Neuron (in vitro differentiated cells): ENCODE data around the gene RPS17.
"Not testable (repeated sequence)": the region's sequence is repeated elsewhere in the genome, so short reads cannot be mapped to it uniquely, and the experiment has no call there.

ENCODE experiments used
- H2AFZ ChIP-seq: one replicate; pipeline ENCODE4 v1.6.1; 2013; ENCODE audit warnings: low read depth, mild to moderate bottlenecking, inconsistent platforms, low read length, moderate library complexity
- H3K27me3 ChIP-seq: one replicate; pipeline ENCODE4 v1.6.1; 2013; ENCODE audit warnings: low read length; ENCODE audit not compliant: insufficient read depth
- H3K36me3 ChIP-seq: one replicate; pipeline ENCODE4 v1.6.1; 2013; ENCODE audit warnings: low read length; ENCODE audit not compliant: insufficient read depth
- H3K4me1 ChIP-seq: one replicate; pipeline ENCODE4 v1.6.1; 2013; ENCODE audit warnings: low read length; ENCODE audit not compliant: insufficient read depth
- H3K4me3 ChIP-seq: 2 replicates; pipeline ENCODE4 v1.5.1; 2013; ENCODE audit warnings: mild to moderate bottlenecking, low read length, moderate library complexity
- H3K9me3 ChIP-seq: one replicate; pipeline ENCODE4 v1.6.1; 2013; ENCODE audit warnings: low read length

RPS17 gene

GRCh38 chr15:82539691-82540054 is 584 bp downstream of the RPS17 start:
- H3K4me3 ChIP-seq, result peak overlapping the region; percentile 99
- no peaks in the 10 kb centered on the region for H3K27me3 ChIP-seq
- H3K4me1 ChIP-seq, result peaks cover 40% of the 10 kb centered on the region
- peaks cover 36% of the 10 kb centered on the region for H3K36me3 ChIP-seq
- no peaks in the 10 kb centered on the region for H3K9me3 ChIP-seq
- peak overlapping the region; percentile 40 for H2AFZ ChIP-seq

- peak overlapping the region; percentile 99 for H3K4me3 ChIP-seq
- peaks cover 41% of the 10 kb centered on the region for H3K36me3 ChIP-seq
- H3K9me3 ChIP-seq, result no peaks in the 10 kb centered on the region
- H2AFZ ChIP-seq, result no peak overlapping the region
- peaks cover 35% of the 10 kb centered on the region for H3K4me1 ChIP-seq
- no peaks in the 10 kb centered on the region for H3K27me3 ChIP-seq
These were observed 1.1 kb downstream of the RPS17 start for GRCh38 chr15:82538961-82539690.

- H3K9me3 ChIP-seq, result no peaks in the 10 kb centered on the region
- H3K4me1 ChIP-seq, result peaks cover 18% of the 10 kb centered on the region
- H2AFZ ChIP-seq, result no peak overlapping the region
- peaks cover 44% of the 10 kb centered on the region for H3K36me3 ChIP-seq
- H3K27me3 ChIP-seq, result no peaks in the 10 kb centered on the region
- H3K4me3 ChIP-seq, result no peak overlapping the region
These were observed 2.8 kb downstream of the RPS17 start for GRCh38 chr15:82537351-82537908.

- no peaks in the 10 kb centered on the region for H3K27me3 ChIP-seq
- H3K9me3 ChIP-seq, result no peaks in the 10 kb centered on the region
- H2AFZ ChIP-seq, result no peak overlapping the region
- H3K36me3 ChIP-seq, result peaks cover 44% of the 10 kb centered on the region
- peaks cover 17% of the 10 kb centered on the region for H3K4me1 ChIP-seq
- H3K4me3 ChIP-seq, result no peak overlapping the region
These were observed 3.6 kb downstream of the RPS17 start for GRCh38 chr15:82536409-82537350.

- Histone ChIP-seq H3K4me1 (peaks cover 12% of the 10 kb centered on the region), H2AFZ (no peak overlapping the region), H3K4me3 (no peak overlapping the region), H3K36me3 (peaks cover 44% of the 10 kb centered on the region), H3K27me3 (no peaks in the 10 kb centered on the region), H3K9me3 (no peaks in the 10 kb centered on the region)
These were observed 4.5 kb downstream of the RPS17 start for GRCh38 chr15:82535566-82536408.

GRCh38 chr15:82535151-82535550 is 5.1 kb downstream of the RPS17 start:
- not testable (repeated sequence) for H2AFZ ChIP-seq, H3K4me3 ChIP-seq, H3K9me3 ChIP-seq, H3K27me3 ChIP-seq
- peaks cover 44% of the 10 kb centered on the region for H3K36me3 ChIP-seq
- peaks cover 12% of the 10 kb centered on the region for H3K4me1 ChIP-seq

- H3K27me3 ChIP-seq, H3K9me3 ChIP-seq, H2AFZ ChIP-seq, H3K4me3 ChIP-seq: not testable (repeated sequence)
- peaks cover 12% of the 10 kb centered on the region for H3K4me1 ChIP-seq
- peaks cover 44% of the 10 kb centered on the region for H3K36me3 ChIP-seq
These were observed 5.8 kb downstream of the RPS17 start for GRCh38 chr15:82534457-82534861.

- Histone ChIP-seq H3K4me3 (no peak overlapping the region), H3K4me1 (peaks cover 6% of the 10 kb centered on the region), H2AFZ (no peak overlapping the region), H3K9me3 (no peaks in the 10 kb centered on the region), H3K36me3 (peaks cover 41% of the 10 kb centered on the region), H3K27me3 (no peaks in the 10 kb centered on the region)
These were observed 6.5 kb downstream of the RPS17 start for GRCh38 chr15:82533801-82534200.

- H3K4me1 ChIP-seq, result no peaks in the 10 kb centered on the region
These were observed 7.2 kb downstream of the RPS17 start for GRCh38 chr15:82532991-82533481.

GRCh38 chr15:82532383-82532990 is 7.8 kb downstream of the RPS17 start:
- no peak overlapping the region for H2AFZ ChIP-seq
- H3K9me3 ChIP-seq, result no peaks in the 10 kb centered on the region
- no peak overlapping the region for H3K4me3 ChIP-seq
- H3K36me3 ChIP-seq, result peaks cover 28% of the 10 kb centered on the region
- no peaks in the 10 kb centered on the region for H3K4me1 ChIP-seq
- H3K27me3 ChIP-seq, result no peaks in the 10 kb centered on the region

More at GRCh38 chr15:82532991-82533481, 7.2 kb downstream of the RPS17 start:
- H3K36me3 ChIP-seq, result peaks cover 33% of the 10 kb centered on the region
- H3K4me3 ChIP-seq, result no peak overlapping the region
- no peaks in the 10 kb centered on the region for H3K9me3 ChIP-seq
- no peak overlapping the region for H2AFZ ChIP-seq
- no peaks in the 10 kb centered on the region for H3K27me3 ChIP-seq

- H3K9me3 ChIP-seq, result no peaks in the 10 kb centered on the region
- H2AFZ ChIP-seq, result no peak overlapping the region
- H3K27me3 ChIP-seq, result no peaks in the 10 kb centered on the region
- H3K4me3 ChIP-seq, result no peak overlapping the region
- peaks cover 20% of the 10 kb centered on the region for H3K36me3 ChIP-seq
- no peaks in the 10 kb centered on the region for H3K4me1 ChIP-seq
These were observed 8.5 kb downstream of the RPS17 start for GRCh38 chr15:82531496-82532382.
